ENCODE data around the gene HAUS5. TPM values are rescaled to one million over a fixed set of nuclear protein-coding genes. Genes with fewer than 3 reads are reported as not detected.
"Not testable (repeated sequence)": the region's sequence is repeated elsewhere in the genome, so short reads cannot be mapped to it uniquely, and the experiment has no call there.

HAUS5 gene
- total RNA-seq, 4 donors from 2014 or later: 2.5 to 4.8 (median 3.4) TPM

DNA sequence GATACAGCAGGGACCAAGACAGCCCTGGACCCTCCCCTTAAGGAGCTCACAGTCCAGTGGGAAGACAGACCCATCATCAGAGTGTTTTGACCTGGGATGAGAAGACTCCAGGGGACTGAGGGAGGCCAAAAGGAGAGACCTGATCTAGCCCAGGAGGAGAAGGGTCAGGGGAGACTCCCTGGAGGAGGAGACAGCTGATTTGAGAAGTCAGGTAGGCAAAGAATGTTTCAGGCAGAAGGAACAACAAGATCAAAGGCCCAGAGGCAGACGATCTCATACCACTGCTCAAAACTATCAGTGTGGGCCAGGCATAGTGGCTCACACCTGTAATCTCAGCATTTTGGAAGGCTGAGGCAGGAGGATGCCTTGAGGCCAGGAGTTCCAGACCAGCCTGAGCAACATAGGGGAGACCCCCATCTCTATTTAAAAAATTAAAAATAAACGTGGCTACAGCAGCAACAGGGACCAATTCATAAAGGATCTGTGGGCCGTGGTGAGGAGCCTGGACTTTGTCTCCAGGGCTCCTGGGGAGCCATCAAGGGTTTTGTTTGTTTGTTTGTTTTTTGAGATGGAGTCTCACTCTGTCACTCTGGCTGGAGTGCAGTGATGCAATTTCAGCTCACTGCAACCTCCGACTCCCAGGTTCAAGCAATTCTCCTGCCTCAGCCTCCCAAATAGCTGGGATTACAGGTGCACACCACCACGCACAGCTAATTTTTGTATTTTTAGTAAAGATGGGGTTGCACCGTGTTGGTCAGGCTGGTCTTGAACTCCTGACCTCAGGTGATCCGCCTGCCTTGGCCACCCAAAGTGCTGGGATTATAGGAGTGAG is 33.4 kb downstream of the HAUS5 start:
- H3K27me3 ChIP-seq: no peaks in the 10 kb centered on the region
- H3K9me3 ChIP-seq: no peaks in the 10 kb centered on the region
- no peak for DNase-seq
- intact Hi-C loops (cut with DNase I; ENCODE audit: low total_unique reads): loop anchor here (2.0 to 5.0 kb wide), 4 partner anchors 47 to 379 kb away; partner anchors contain the start of genes HSPB6, PROSER3, TMEM147 and USF2
- peaks cover 0 to 6% of the 10 kb centered on the region in 2 donors for H3K36me3 ChIP-seq
- in situ Hi-C loops (cut with MboI; ENCODE audit: low sequenced_read_pairs in 4 of 4): no loop called here
- H3K4me3 ChIP-seq: no peak overlapping the region
- TF ChIP-seq POLR2A (IDR thresholded peaks at IDR 0.05): no peak
- H3K27ac ChIP-seq: peak overlapping the region in 3 of 4 donors; percentile 80 to 93 (median 88)
- no peak for ATAC-seq
- H3K4me1 ChIP-seq: peaks cover 23 to 32% of the 10 kb centered on the region in 2 donors

DNA sequence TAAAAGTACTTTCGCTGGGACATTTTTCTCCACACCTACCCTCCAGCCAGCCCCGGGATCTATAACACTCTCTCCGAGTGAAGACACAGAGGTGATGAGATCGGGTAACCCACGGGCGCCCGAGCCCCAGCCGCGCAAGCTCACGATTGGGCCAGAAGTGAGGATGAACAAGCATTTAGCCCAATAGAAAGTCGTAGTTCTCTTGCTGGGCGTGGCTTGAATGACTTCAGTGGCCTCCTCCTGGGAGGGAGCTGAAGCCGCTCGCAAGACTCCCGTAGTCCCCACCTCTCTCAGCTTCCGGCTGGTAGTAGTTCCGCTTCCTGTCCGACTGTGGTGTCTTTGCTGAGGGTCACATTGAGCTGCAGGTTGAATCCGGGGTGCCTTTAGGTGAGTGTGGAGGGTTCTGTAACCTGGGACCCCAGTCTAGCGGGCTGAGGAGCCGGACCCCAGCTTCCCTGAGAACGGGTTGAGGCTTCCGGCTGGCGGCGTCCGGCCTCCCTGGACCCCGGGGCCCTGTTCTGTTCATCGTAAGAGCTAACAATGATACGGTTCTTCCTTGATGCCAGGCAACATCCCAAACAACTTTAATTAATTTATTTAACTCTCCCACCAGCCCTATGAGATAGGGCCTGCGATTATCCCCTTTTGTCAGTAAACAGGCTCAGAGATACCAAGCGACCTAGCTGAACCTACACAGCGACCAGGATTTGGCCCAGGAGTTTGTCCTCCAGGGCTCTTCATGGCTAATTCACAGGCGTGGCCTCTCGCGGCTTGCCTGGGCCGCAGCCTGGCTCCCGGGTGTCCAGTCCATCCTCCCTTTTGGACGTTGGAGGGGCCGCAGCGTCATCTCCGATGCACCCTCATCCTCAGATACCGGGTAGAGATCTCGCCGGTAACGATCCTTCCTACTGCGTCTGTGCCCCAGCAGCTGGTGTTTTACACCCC is 35.8 kb downstream of the HAUS5 start, which contains the start of gene COX6B1:
Gene COX6B1, plus strand, starts transcription at position 307 of the 945 bp plus-strand sequence. CDS start 2,921 bp downstream, outside the sequence.
- no peaks in the 10 kb centered on the region for H3K9me3 ChIP-seq
- H3K27me3 ChIP-seq: no peaks in the 10 kb centered on the region
- DNase-seq (peak; percentile 97 to 98), ATAC-seq (peak; percentile 94)
- peak within 1 kb of the TSS; percentile 74 to 98 (median 90) for H3K4me3 ChIP-seq
- peak within 1 kb of the TSS; percentile 92 to 98 (median 94) for H3K27ac ChIP-seq
- in situ Hi-C loops (cut with MboI; ENCODE audit: low sequenced_read_pairs in 4 of 4) (no loop called here), intact Hi-C loops (cut with DNase I; ENCODE audit: low total_unique reads) (loop anchor here (1.0 to 5.0 kb wide), 5 partner anchors 20 to 381 kb away; partner anchors contain the start of genes HAUS5, HSPB6, PROSER3 and USF2)
- peak; percentile 76 to 85 for TF ChIP-seq POLR2A (IDR thresholded peaks at IDR 0.05)
- TF ChIP-seq, protein P1, sequence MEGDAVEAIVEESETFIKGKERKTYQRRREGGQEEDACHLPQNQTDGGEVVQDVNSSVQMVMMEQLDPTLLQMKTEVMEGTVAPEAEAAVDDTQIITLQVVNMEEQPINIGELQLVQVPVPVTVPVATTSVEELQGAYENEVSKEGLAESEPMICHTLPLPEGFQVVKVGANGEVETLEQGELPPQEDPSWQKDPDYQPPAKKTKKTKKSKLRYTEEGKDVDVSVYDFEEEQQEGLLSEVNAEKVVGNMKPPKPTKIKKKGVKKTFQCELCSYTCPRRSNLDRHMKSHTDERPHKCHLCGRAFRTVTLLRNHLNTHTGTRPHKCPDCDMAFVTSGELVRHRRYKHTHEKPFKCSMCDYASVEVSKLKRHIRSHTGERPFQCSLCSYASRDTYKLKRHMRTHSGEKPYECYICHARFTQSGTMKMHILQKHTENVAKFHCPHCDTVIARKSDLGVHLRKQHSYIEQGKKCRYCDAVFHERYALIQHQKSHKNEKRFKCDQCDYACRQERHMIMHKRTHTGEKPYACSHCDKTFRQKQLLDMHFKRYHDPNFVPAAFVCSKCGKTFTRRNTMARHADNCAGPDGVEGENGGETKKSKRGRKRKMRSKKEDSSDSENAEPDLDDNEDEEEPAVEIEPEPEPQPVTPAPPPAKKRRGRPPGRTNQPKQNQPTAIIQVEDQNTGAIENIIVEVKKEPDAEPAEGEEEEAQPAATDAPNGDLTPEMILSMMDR (IDR thresholded peaks at IDR 0.05 in 4 of 5, conservative IDR thresholded peaks at IDR 0.05 in 1 of 5): no peak
- peaks cover 0 to 29% of the 10 kb centered on the region in 2 donors for H3K36me3 ChIP-seq
- peaks cover 23 to 32% of the 10 kb centered on the region in 2 donors for H3K4me1 ChIP-seq

- Histone ChIP-seq H3K36me3 (peaks cover 0 to 52% of the 10 kb centered on the region in 2 donors), H3K4me3 (no peak overlapping the region), H3K4me1 (peaks cover 19 to 23% of the 10 kb centered on the region in 2 donors), H3K9me3 (no peaks in the 10 kb centered on the region), H3K27me3 (no peaks in the 10 kb centered on the region), H3K27ac (no peak overlapping the region)
- in situ Hi-C loops (cut with MboI; ENCODE audit: low sequenced_read_pairs in 4 of 4): no loop called here
- intact Hi-C loops (cut with DNase I; ENCODE audit: low total_unique reads): no loop called here
- TF ChIP-seq, protein P1 (IDR thresholded peaks at IDR 0.05 in 4 of 5, conservative IDR thresholded peaks at IDR 0.05 in 1 of 5): no peak
- no peak for TF ChIP-seq POLR2A (IDR thresholded peaks at IDR 0.05)
- DNase-seq: no peak
- ATAC-seq: no peak
Measured at GRCh38 chr19:35650581-35650980, 38.0 kb downstream of the HAUS5 start.

DNA sequence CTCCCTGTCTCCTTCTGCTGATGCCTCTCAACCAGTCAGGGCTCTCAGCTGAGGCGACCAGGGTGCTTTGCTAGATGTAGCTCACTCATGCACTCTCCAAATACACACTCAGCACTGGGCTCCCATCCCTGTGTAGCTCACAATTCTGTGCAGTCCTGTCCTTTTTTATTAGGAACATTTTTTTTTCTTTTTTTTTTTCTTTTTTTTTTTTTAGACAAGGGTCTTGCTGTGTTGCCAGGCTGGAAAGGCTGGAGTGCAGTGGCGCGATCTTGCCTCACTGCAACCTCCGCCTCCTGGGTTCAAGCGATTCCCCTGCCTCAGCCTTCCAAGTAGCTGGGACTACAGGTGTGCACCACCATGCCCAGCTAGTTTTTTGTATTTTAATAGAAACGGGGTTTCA is 42.3 kb downstream of the HAUS5 start:
- H3K27ac ChIP-seq; intact Hi-C loops (cut with DNase I; ENCODE audit: low total_unique reads); ATAC-seq; in situ Hi-C loops (cut with MboI; ENCODE audit: low sequenced_read_pairs in 4 of 4); H3K27me3 ChIP-seq; H3K4me3 ChIP-seq; H3K4me1 ChIP-seq; DNase-seq; H3K9me3 ChIP-seq: not testable (repeated sequence)
- H3K36me3 ChIP-seq: peaks cover 0 to 90% of the 10 kb centered on the region in 2 donors

DNA sequence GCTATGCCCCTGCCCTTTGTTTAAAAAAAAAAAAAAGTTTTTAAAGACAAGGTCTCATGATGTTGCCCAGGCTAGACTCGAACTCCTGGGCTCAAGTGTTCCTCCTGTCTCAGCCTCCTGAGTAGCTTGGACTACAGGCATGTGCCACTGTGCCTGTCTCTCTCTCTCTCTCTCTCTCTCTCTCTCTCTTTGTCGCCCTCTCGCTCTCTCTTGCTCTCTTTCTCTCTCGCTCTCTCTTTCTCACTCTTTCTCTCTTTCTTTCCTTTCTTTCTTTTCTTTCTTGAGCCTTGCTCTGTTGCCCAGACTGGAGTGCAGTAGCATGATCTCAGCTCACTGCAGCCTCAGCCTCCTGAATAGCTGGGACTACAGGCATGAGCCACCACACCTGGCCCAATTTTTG is 43.1 kb downstream of the HAUS5 start:
- Histone ChIP-seq H3K4me1 (no peaks in the 10 kb centered on the region), H3K27me3 (no peaks in the 10 kb centered on the region), H3K4me3 (no peak overlapping the region), H3K9me3 (no peaks in the 10 kb centered on the region), H3K27ac (no peak overlapping the region), H3K36me3 (peaks cover 0 to 96% of the 10 kb centered on the region in 2 donors)
- DNase-seq (no peak), ATAC-seq (no peak)
- in situ Hi-C loops (cut with MboI; ENCODE audit: low sequenced_read_pairs in 4 of 4) (no loop called here), intact Hi-C loops (cut with DNase I; ENCODE audit: low total_unique reads) (no loop called here)
- TF ChIP-seq POLR2A (IDR thresholded peaks at IDR 0.05): no peak
- TF ChIP-seq, protein P1 (IDR thresholded peaks at IDR 0.05 in 4 of 5, conservative IDR thresholded peaks at IDR 0.05 in 1 of 5): no peak

Data from gastrocnemius medialis (tissue), 4 donors.